ENCODE data around the gene ACSS1.

DNA sequence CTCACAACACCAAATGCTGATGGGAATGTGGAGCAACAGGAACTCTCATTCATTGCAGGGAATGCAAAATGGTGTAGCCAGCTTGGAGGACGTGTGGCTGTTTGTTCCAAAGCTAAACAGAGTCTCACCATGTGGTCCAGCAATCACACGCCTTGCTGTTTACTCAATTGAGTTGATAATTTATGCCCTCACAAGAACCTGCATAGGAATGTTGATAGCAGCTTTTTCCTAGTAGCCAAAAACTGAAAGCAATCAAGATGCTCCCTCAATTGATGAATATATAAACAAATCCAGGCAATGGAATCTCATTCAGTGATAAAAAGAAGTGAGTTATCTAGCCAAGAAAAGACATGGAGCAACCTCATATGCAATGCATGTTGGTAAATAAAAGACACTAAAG is 39.6 kb upstream of the ACSS1 start:
- no peak for TF ChIP-seq CTCF (IDR thresholded peaks at IDR 0.05; ENCODE audit: insufficient read depth, low read depth, low read length)
- no peak for TF ChIP-seq EZH2 (IDR thresholded peaks at IDR 0.05; ENCODE audit: insufficient read depth, low read length)

Data from astrocyte (in vitro differentiated cells and primary cell).